IMR-90 (cell line): ENCODE results near the gene SPAG8.

Source experiments
- BHLHE40 ChIP-seq: fragments of 150-350 bp; IDR thresholded peaks from 2 replicates; pipeline ENCODE4 v1.6.1; 2016; ENCODE audit warnings: mild to moderate bottlenecking, low read depth, low read length
- CEBPB ChIP-seq: IDR thresholded peaks from 2 replicates; pipeline ENCODE4 v1.6.1; 2012; ENCODE audit warnings: low read depth, low read length, improper control_type of control experiment
- CHD1 ChIP-seq: IDR thresholded peaks from 2 replicates; pipeline ENCODE4 v1.6.1; 2012; ENCODE audit warnings: low read depth, low read length, improper control_type of control experiment
- CTCF ChIP-seq: conservative IDR thresholded peaks from 2 replicates; pipeline ENCODE4 v1.5.1; 2012; ENCODE audit warnings: mild to moderate bottlenecking, low read depth, low read length, improper control_type of control experiment
- ELK1 ChIP-seq: fragments of 150-350 bp; IDR thresholded peaks from 2 replicates; pipeline ENCODE4 v1.6.1; 2016; ENCODE audit warnings: low read depth, mild to moderate bottlenecking, low read length, moderate library complexity, borderline replicate concordance
- FOS ChIP-seq: fragments of 150-350 bp; IDR thresholded peaks from 2 replicates; pipeline ENCODE4 v1.6.1; 2016; ENCODE audit warnings: low read depth, low read length
- MXI1 ChIP-seq: IDR thresholded peaks from 2 replicates; pipeline ENCODE4 v1.6.1; 2012; ENCODE audit warnings: low read depth, mild to moderate bottlenecking, low read length, moderate library complexity, borderline replicate concordance
- NFE2L2 ChIP-seq: fragments of 150-350 bp; IDR thresholded peaks from 2 replicates; pipeline ENCODE4 v1.6.1; 2016; ENCODE audit warnings: low read depth, mild to moderate bottlenecking, low read length
- POLR2A ChIP-seq: IDR thresholded peaks from 2 replicates; pipeline ENCODE4 v1.6.1; 2012; ENCODE audit warnings: mild to moderate bottlenecking, low read depth, low read length
- RAD21 ChIP-seq: IDR thresholded peaks from 2 replicates; pipeline ENCODE4 v1.6.1; 2012; ENCODE audit warnings: low read length, improper control_type of control experiment
- RFX5 ChIP-seq: IDR thresholded peaks from 2 replicates; pipeline ENCODE4 v1.8.0; 2012; ENCODE audit warnings: low read depth, mild to moderate bottlenecking, low read length, moderate library complexity
- SMC3 ChIP-seq: fragments of 150-350 bp; IDR thresholded peaks from 2 replicates; pipeline ENCODE4 v1.6.1; 2016; ENCODE audit warnings: low read depth, mild to moderate bottlenecking, antibody characterized with exemption, low read length, moderate library complexity
- USF2 ChIP-seq: fragments of 150-350 bp; IDR thresholded peaks from 2 replicates; pipeline ENCODE4 v1.6.1; 2017; ENCODE audit warnings: mild to moderate bottlenecking, antibody characterized with exemption, low read length, low read depth

- TF ChIP-seq FOS (no peak), CTCF (no peak), RFX5 (no peak), RAD21 (no peak), CEBPB (no peak), POLR2A (no peak), MXI1 (no peak), USF2 (no peak), CHD1 (no peak), BHLHE40 (no peak), NFE2L2 (no peak), ELK1 (no peak), SMC3 (no peak)
Measured at GRCh38 chr9:35808433-35808832, 3.6 kb downstream of the SPAG8 start.
